IMR-90 (cell line): ENCODE results near the gene MOB1B. TPM values are rescaled to one million over a fixed set of nuclear protein-coding genes. Genes with fewer than 3 reads are reported as not detected.
"Not testable (repeated sequence)": the region's sequence is repeated elsewhere in the genome, so short reads cannot be mapped to it uniquely, and the experiment has no call there.

Experiments
- ATAC-seq: fragments of 200-7000 bp; cut with Tn5 transposase; 2 replicates; pipeline ENCODE4 v1.9.1; 2020; ENCODE audit warnings: low read depth, mild to moderate bottlenecking, moderate library complexity
- BruUV-seq: library from RNA; stranded (reverse); fragments of 400-500 nt; replicated peaks from 2 replicates; lab custom pipeline; 2021; lab: Mats Ljungman, UMichigan
- CTCF ChIA-PET: fragments of 300-600 bp; formaldehyde crosslinking; extraction: SDS; loops from one replicate; lab custom pipeline; 2021; ENCODE audit warnings: antibody characterized with exemption; lab: Yijun Ruan, JAX
- POLR2A ChIA-PET: fragments of 300-600 bp; sonication (Branson Sonifier 250); formaldehyde crosslinking; loops from one replicate; lab custom pipeline; 2022; ENCODE audit warnings: antibody characterized with exemption; ENCODE audit not compliant: unreplicated experiment; lab: Charles Lee
- DNase-seq: peaks from one replicate; pipeline ENCODE4 v3.0.0; 2013
- H2AFZ ChIP-seq: replicated peaks from 2 replicates; pipeline ENCODE3; 2013; ENCODE audit warnings: low read length, mild to moderate bottlenecking; ENCODE audit not compliant: poor library complexity
- H2AK5ac ChIP-seq: 2 replicates; pipeline ENCODE4 v1.6.1; 2013; ENCODE audit warnings: low read depth, low read length, inconsistent platforms
- H2AK9ac ChIP-seq: replicated peaks from 2 replicates; pipeline ENCODE3; 2013; ENCODE audit warnings: mild to moderate bottlenecking, low read depth, low read length, moderate library complexity; ENCODE audit not compliant: poor library complexity
- H2BK120ac ChIP-seq: 2 replicates; pipeline ENCODE4 v1.6.1; 2013; ENCODE audit warnings: low read depth, low read length, inconsistent platforms
- H2BK15ac ChIP-seq: 3 replicates; pipeline ENCODE4 v1.6.1; 2013; ENCODE audit warnings: low read depth, low read length, inconsistent platforms
- H2BK20ac ChIP-seq: 2 replicates; pipeline ENCODE4 v1.6.1; 2013; ENCODE audit warnings: low read depth, mild to moderate bottlenecking, inconsistent platforms, low read length, moderate library complexity
- H2BK5ac ChIP-seq: 2 replicates; pipeline ENCODE4 v1.6.1; 2013; ENCODE audit warnings: mild to moderate bottlenecking, low read depth, low read length, inconsistent platforms; ENCODE audit not compliant: poor library complexity, severe bottlenecking
- H3K14ac ChIP-seq: replicated peaks from 2 replicates; pipeline ENCODE4 v1.6.1; 2013; ENCODE audit warnings: low read depth, low read length, inconsistent platforms
- H3K18ac ChIP-seq: 2 replicates; pipeline ENCODE4 v1.6.1; 2013; ENCODE audit warnings: low read depth, low read length, control low read depth
- H3K23ac ChIP-seq: 2 replicates; pipeline ENCODE4 v1.6.1; 2013; ENCODE audit warnings: low read depth, low read length, inconsistent platforms
- H3K27ac ChIP-seq: 2 replicates; pipeline ENCODE4 v1.5.1; 2013; ENCODE audit warnings: mild to moderate bottlenecking, control low read depth, low read length; ENCODE audit not compliant: insufficient read depth
- H3K27me3 ChIP-seq: 2 replicates; pipeline ENCODE4 v1.6.1; 2013; ENCODE audit warnings: low read length; ENCODE audit not compliant: control insufficient read depth, insufficient read depth
- H3K36me3 ChIP-seq: 2 replicates; pipeline ENCODE4 v1.6.1; 2013; ENCODE audit warnings: low read length, mixed read lengths; ENCODE audit not compliant: control insufficient read depth, insufficient read depth
- H3K4ac ChIP-seq: 2 replicates; pipeline ENCODE4 v1.6.1; 2013; ENCODE audit warnings: low read depth, low read length, inconsistent platforms
- H3K4me1 ChIP-seq: 2 replicates; pipeline ENCODE4 v1.6.1; 2013; ENCODE audit warnings: low read length, mixed read lengths; ENCODE audit not compliant: control insufficient read depth, insufficient read depth
- H3K4me2 ChIP-seq: 2 replicates; pipeline ENCODE4 v1.6.1; 2013; ENCODE audit warnings: low read depth, mild to moderate bottlenecking, control low read depth, low read length, moderate library complexity
- H3K4me3 ChIP-seq: 2 replicates; pipeline ENCODE4 v1.5.1; 2013; ENCODE audit warnings: low read depth, mild to moderate bottlenecking, control low read depth, low read length, moderate library complexity; ENCODE audit not compliant: insufficient read depth
- H3K56ac ChIP-seq: 2 replicates; pipeline ENCODE4 v1.6.1; 2013; ENCODE audit warnings: low read length, inconsistent platforms; ENCODE audit not compliant: insufficient read depth; ENCODE audit errors: extremely low read depth
- H3K79me1 ChIP-seq, 2 experiments: 2 replicates each; pipeline ENCODE4 v1.6.1; 2013; ENCODE audit warnings: low read length in 2 of 2, inconsistent platforms in 1 of 2, low read depth in 1 of 2
- H3K9ac ChIP-seq: 2 replicates; pipeline ENCODE4 v1.6.1; 2013; ENCODE audit warnings: low read depth, low read length, control low read depth
- H3K9me1 ChIP-seq: 2 replicates; pipeline ENCODE4 v1.6.1; 2013; ENCODE audit warnings: low read length, inconsistent platforms; ENCODE audit not compliant: insufficient read depth
- H3K9me3 ChIP-seq: 2 replicates; pipeline ENCODE4 v1.6.1; 2013; ENCODE audit warnings: low read length; ENCODE audit not compliant: control insufficient read depth, insufficient read depth
- H4K20me1 ChIP-seq: 2 replicates; pipeline ENCODE4 v1.6.1; 2013; ENCODE audit warnings: low read length, inconsistent platforms; ENCODE audit not compliant: insufficient read depth
- H4K5ac ChIP-seq: 2 replicates; pipeline ENCODE4 v1.6.1; 2013; ENCODE audit warnings: mild to moderate bottlenecking, low read depth, low read length, control low read depth
- H4K8ac ChIP-seq, 2 experiments: 2 replicates each; pipeline ENCODE4 v1.6.1; 2013; ENCODE audit warnings: low read depth in 2 of 2, low read length in 2 of 2, control low read depth in 1 of 2, inconsistent platforms in 1 of 2
- H4K91ac ChIP-seq: 2 replicates; pipeline ENCODE4 v1.6.1; 2013; ENCODE audit warnings: low read depth, low read length, inconsistent platforms; ENCODE audit not compliant: insufficient read depth
- WGBS, 2 experiments: methylation state at CpG; one replicate each; pipeline versions ENCODE4 v1.1.5 to v1.1.7; 2013; ENCODE audit warnings: missing lambda C conversion rate in 2 of 2; ENCODE audit not compliant: insufficient read length in 1 of 2; ENCODE audit errors: extremely low coverage in 2 of 2; 5-methylcytosine and 5-hydroxymethylcytosine counted together
- dilution Hi-C: fragments of 300-500 bp; cut with HindIII; formaldehyde crosslinking; loops from one replicate; pipeline ENCODE4 v1.14.3; 2018; ENCODE audit warnings: low sequenced_read_pairs; ENCODE audit not compliant: unreplicated experiment
- in situ Hi-C: fragments of 300-500 bp; cut with MboI; formaldehyde crosslinking; loops from 3 replicates; pipeline ENCODE4 v1.14.3; 2019; ENCODE audit warnings: low sequenced_read_pairs, inconsistent platforms, mixed read lengths
- intact Hi-C: fragments of 100-400 bp; cut with micrococcal nuclease; formaldehyde crosslinking; loops from 2 replicates; pipeline ENCODE4 v1.10.0; 2022
- polyA plus RNA-seq, 3 experiments: library from polyadenylated mRNA; depleted of rRNA; stranded (reverse); fragments of >200 nt; gene quantifications; 2 replicates each; pipeline ENCODE4 v1.2.3, GENCODE V29; 2012; ENCODE audit warnings: low replicate concordance in 1 of 3
- total RNA-seq: library from RNA; depleted of rRNA; stranded (reverse); fragments of >200 nt; gene quantifications from 2 replicates; pipeline ENCODE4 v1.2.3, GENCODE V29; 2012

Gene MOB1B
- total and polyA plus RNA-seq, 2 of the 4 experiments (the other 2 are of a cell fraction) = 5.7 to 6.8 TPM

GRCh38 chr4:70898581-70898980 is 3.6 kb upstream of the MOB1B start:
- H3K56ac ChIP-seq, CTCF ChIA-PET, H3K4me3 ChIP-seq, dilution Hi-C loops, H2BK120ac ChIP-seq, H4K8ac ChIP-seq, H4K20me1 ChIP-seq, H4K91ac ChIP-seq, BruUV-seq, H2BK5ac ChIP-seq, H3K23ac ChIP-seq, ATAC-seq, H3K18ac ChIP-seq, H3K27me3 ChIP-seq, H3K4me1 ChIP-seq, H2AK5ac ChIP-seq, H3K9me3 ChIP-seq, H2BK20ac ChIP-seq, H3K36me3 ChIP-seq, H4K5ac ChIP-seq, H3K4me2 ChIP-seq, H2AFZ ChIP-seq, H3K27ac ChIP-seq, H3K14ac ChIP-seq, H3K9ac ChIP-seq, H2AK9ac ChIP-seq, DNase-seq, POLR2A ChIA-PET, intact Hi-C loops, H3K4ac ChIP-seq, H2BK15ac ChIP-seq, H3K9me1 ChIP-seq: not testable (repeated sequence)
- in situ Hi-C loops = loop anchor here (25.0 kb wide), 2 partner anchors 664 to 814 kb away; no protein-coding TSS in a partner anchor
- peaks cover 5 to 15% of the 10 kb centered on the region in 2 experiments for H3K79me1 ChIP-seq
- no CpG with 5 or more reads among the region's 6 CpGs for WGBS, 2 experiments
